H9 (cell line): ENCODE results near the gene SHH. TPM values are rescaled to one million over a fixed set of nuclear protein-coding genes. Genes with fewer than 3 reads are reported as not detected.
A peak's percentile ranks its signal among the peaks of the same experiment; 100 is the strongest.

Source experiments
- DNase-seq: peaks from one replicate; pipeline ENCODE4 v3.0.0-alpha.2; 2017
- H2AFZ ChIP-seq: one replicate; pipeline ENCODE4 v1.6.1; 2013; ENCODE audit warnings: mild to moderate bottlenecking, low read length, control low read depth, moderate library complexity
- H2AK5ac ChIP-seq: 2 replicates; pipeline ENCODE4 v1.6.1; 2013; ENCODE audit warnings: low read length, control low read depth, mixed read lengths; ENCODE audit not compliant: insufficient read length
- H2BK120ac ChIP-seq: one replicate; pipeline ENCODE4 v1.6.1; 2013; ENCODE audit warnings: low read depth, mild to moderate bottlenecking, low read length, control low read depth, inconsistent platforms; ENCODE audit not compliant: poor library complexity, severe bottlenecking
- H2BK12ac ChIP-seq: 2 replicates; pipeline ENCODE4 v1.6.1; 2013; ENCODE audit warnings: low read length, control low read depth, mixed read lengths, low read depth; ENCODE audit not compliant: insufficient read length
- H2BK15ac ChIP-seq: 2 replicates; pipeline ENCODE4 v1.6.1; 2013; ENCODE audit warnings: low read depth, low read length, control low read depth
- H2BK20ac ChIP-seq: one replicate; pipeline ENCODE4 v1.6.1; 2013; ENCODE audit warnings: low read depth, mild to moderate bottlenecking, low read length, control low read depth, inconsistent platforms; ENCODE audit not compliant: poor library complexity, severe bottlenecking
- H2BK5ac ChIP-seq: 2 replicates; pipeline ENCODE4 v1.6.1; 2013; ENCODE audit warnings: low read length, control low read depth, mixed read lengths; ENCODE audit not compliant: insufficient read length
- H3K14ac ChIP-seq: 2 replicates; pipeline ENCODE4 v1.6.1; 2013; ENCODE audit warnings: low read length, control low read depth; ENCODE audit not compliant: insufficient read depth
- H3K18ac ChIP-seq: 2 replicates; pipeline ENCODE4 v1.6.1; 2013; ENCODE audit warnings: low read depth, mild to moderate bottlenecking, mixed read lengths, low read length, control low read depth; ENCODE audit not compliant: insufficient read length
- H3K23ac ChIP-seq: 2 replicates; pipeline ENCODE4 v1.6.1; 2013; ENCODE audit warnings: low read length, control low read depth, mixed read lengths, low read depth; ENCODE audit not compliant: insufficient read length
- H3K23me2 ChIP-seq: 2 replicates; pipeline ENCODE4 v1.6.1; 2013; ENCODE audit warnings: low read depth, mild to moderate bottlenecking, mixed read lengths, low read length, control low read depth; ENCODE audit not compliant: insufficient read length, poor library complexity, severe bottlenecking
- H3K27ac ChIP-seq: 2 replicates; pipeline ENCODE4 v1.5.1; 2013; ENCODE audit warnings: low read length, control low read depth, mixed read lengths, low read depth; ENCODE audit not compliant: insufficient read length
- H3K27me3 ChIP-seq: 2 replicates; pipeline ENCODE4 v1.6.1; 2013; ENCODE audit warnings: low read length, control low read depth, inconsistent platforms; ENCODE audit not compliant: insufficient read depth
- H3K4ac ChIP-seq: 2 replicates; pipeline ENCODE4 v1.6.1; 2013; ENCODE audit warnings: low read depth, mild to moderate bottlenecking, control low read depth, inconsistent platforms, low read length, moderate library complexity
- H3K4me1 ChIP-seq: 2 replicates; pipeline ENCODE4 v1.6.1; 2013; ENCODE audit warnings: low read length, control low read depth, inconsistent platforms; ENCODE audit not compliant: insufficient read depth
- H3K4me2 ChIP-seq: 2 replicates; pipeline ENCODE4 v1.6.1; 2013; ENCODE audit warnings: low read length, control low read depth, mixed read lengths; ENCODE audit not compliant: insufficient read length, insufficient read depth
- H3K56ac ChIP-seq: 2 replicates; pipeline ENCODE4 v1.6.1; 2013; ENCODE audit warnings: low read depth, mild to moderate bottlenecking, mixed read lengths, low read length, control low read depth; ENCODE audit not compliant: insufficient read length
- H3K79me1 ChIP-seq: 2 replicates; pipeline ENCODE4 v1.6.1; 2013; ENCODE audit warnings: low read depth, mild to moderate bottlenecking, moderate library complexity, low read length, control low read depth, inconsistent platforms; ENCODE audit not compliant: insufficient read depth, poor library complexity, severe bottlenecking
- H3K79me2 ChIP-seq: 2 replicates; pipeline ENCODE4 v1.6.1; 2013; ENCODE audit warnings: low read length, control low read depth, inconsistent platforms; ENCODE audit not compliant: insufficient read depth
- H3K9ac ChIP-seq: 2 replicates; pipeline ENCODE4 v1.6.1; 2013; ENCODE audit warnings: low read length, control low read depth, mixed read lengths; ENCODE audit not compliant: insufficient read length; ENCODE audit errors: extremely low read depth
- H3K9me3 ChIP-seq: one replicate; pipeline ENCODE4 v1.6.1; 2013; ENCODE audit warnings: low read depth, low read length, inconsistent platforms; ENCODE audit not compliant: control insufficient read depth
- H3T11ph ChIP-seq: one replicate; pipeline ENCODE4 v1.6.1; 2013; ENCODE audit warnings: mild to moderate bottlenecking, low read length, control low read depth, inconsistent platforms
- H4K20me1 ChIP-seq: one replicate; pipeline ENCODE4 v1.6.1; 2013; ENCODE audit not compliant: control insufficient read depth, insufficient read length, insufficient read depth
- H4K5ac ChIP-seq: 2 replicates; pipeline ENCODE4 v1.6.1; 2013; ENCODE audit warnings: low read depth, mild to moderate bottlenecking, mixed read lengths, low read length, control low read depth; ENCODE audit not compliant: insufficient read length
- H4K8ac ChIP-seq: replicated peaks from 2 replicates; pipeline ENCODE4 v1.6.1; 2013; ENCODE audit warnings: low read length, control low read depth, mixed read lengths, low read depth; ENCODE audit not compliant: insufficient read length
- H4K91ac ChIP-seq: 2 replicates; pipeline ENCODE4 v1.6.1; 2013; ENCODE audit warnings: low read depth, mild to moderate bottlenecking, moderate library complexity, mixed read lengths, low read length, control low read depth; ENCODE audit not compliant: insufficient read length
- H3K27ac Mint-ChIP-seq, 3 experiments: 2 replicates in 2 of 3; 3 replicates in 1 of 3; pipeline ENCODE4 v1.8.0; 2020 to 2021; ENCODE audit warnings: mixed read lengths in 3 of 3, mild to moderate bottlenecking in 1 of 3, moderate library complexity in 1 of 3
- H3K27me3 Mint-ChIP-seq: 2 replicates; pipeline ENCODE4 v1.8.0; 2021; ENCODE audit warnings: low read depth, mild to moderate bottlenecking, moderate library complexity, mixed read lengths
- H3K36me3 Mint-ChIP-seq, 3 experiments: 2 replicates in 2 of 3; 3 replicates in 1 of 3; pipeline ENCODE4 v1.8.0; 2020 to 2021; ENCODE audit warnings: low read depth in 3 of 3, mixed read lengths in 3 of 3; ENCODE audit not compliant: insufficient read depth in 1 of 3
- H3K4me1 Mint-ChIP-seq, 2 experiments: 2 replicates each; pipeline ENCODE4 v1.8.0; 2020; ENCODE audit warnings: mixed read lengths in 2 of 2
- H3K4me3 Mint-ChIP-seq, 2 experiments: 2 replicates in 1 of 2; 3 replicates in 1 of 2; pipeline ENCODE4 v1.8.0; 2020 to 2021; ENCODE audit warnings: mild to moderate bottlenecking in 2 of 2, mixed read lengths in 2 of 2, moderate library complexity in 1 of 2
- H3K9me3 Mint-ChIP-seq, 2 experiments: 2 replicates in 1 of 2; 3 replicates in 1 of 2; pipeline ENCODE4 v1.8.0; 2020; ENCODE audit warnings: mild to moderate bottlenecking in 2 of 2, mixed read lengths in 2 of 2, moderate library complexity in 1 of 2
- WGBS: extraction: QIAGEN DNeasy Blood & Tissue Kit; methylation state at CpG from one replicate; pipeline ENCODE4 v1.1.7; 2013; ENCODE audit warnings: missing lambda C conversion rate, low lambda C conversion rate, mixed read lengths; ENCODE audit not compliant: insufficient read length; ENCODE audit errors: extremely low coverage; 5-methylcytosine and 5-hydroxymethylcytosine counted together
- total RNA-seq: library from RNA; stranded (reverse); gene quantifications from 2 replicates; pipeline ENCODE4 v1.2.1, GENCODE V29; 2021
- TF ChIP-seq, protein P1 (sequence below): fragments of 200-600 bp; sonication (generic); conservative IDR thresholded peaks from 3 replicates; pipeline ENCODE4 v1.8.0; 2021; ENCODE audit warnings: antibody characterized with exemption, mild to moderate bottlenecking

The SHH gene
- total RNA-seq, 1 experiment from 2014 or later, result 0.07 TPM

DNA sequence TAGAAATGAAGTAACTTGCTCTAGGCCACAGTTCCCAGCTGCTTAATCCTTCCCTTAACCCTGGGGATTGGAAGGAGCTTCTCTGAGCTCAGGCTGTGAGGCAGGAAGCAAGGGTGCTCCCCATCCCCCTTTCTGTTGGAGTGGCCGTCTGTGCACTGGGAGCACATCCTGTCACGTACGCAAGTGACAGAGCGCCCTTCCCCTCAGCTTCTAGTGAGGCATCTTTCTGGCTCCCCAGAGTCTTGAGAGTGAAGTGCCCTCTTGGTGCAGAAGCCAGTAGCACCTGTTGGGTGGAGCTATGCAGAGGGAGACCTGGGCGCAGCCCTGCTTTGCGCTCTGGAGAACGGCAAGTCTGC lies 47.8 kb downstream of the SHH start:
- H2BK20ac ChIP-seq, result no peak overlapping the region
- H2BK15ac ChIP-seq, result no peak overlapping the region
- no peak overlapping the region for H2BK12ac ChIP-seq
- WGBS, result no CpG with 5 or more reads among the region's 7 CpGs
- H3K4me1 ChIP-seq, result no peaks in the 10 kb centered on the region
- H2BK5ac ChIP-seq, result no peak overlapping the region
- H3K56ac ChIP-seq, result no peak overlapping the region
- no peak overlapping the region for H2AFZ ChIP-seq
- DNase-seq, result no peak
- Mint-ChIP-seq H3K9me3 (no peaks in the 10 kb centered on the region), H3K27me3 (no peaks in the 10 kb centered on the region), H3K27ac (peak overlapping the region in 2 of 3 experiments; percentile 81 to 84; a peak in 2 of 7 replicates), H3K4me1 (peaks cover 31 to 39% of the 10 kb centered on the region in 2 experiments), H3K36me3 (peaks cover 15 to 44% (median 40%) of the 10 kb centered on the region in 3 experiments; a peak in 6 of 7 replicates), H3K4me3 (no peak overlapping the region)
- H3K27ac ChIP-seq, result no peak overlapping the region
- H3K23ac ChIP-seq, result no peak overlapping the region
- H3K9me3 ChIP-seq, result no peaks in the 10 kb centered on the region
- no peak overlapping the region for H3K4me2 ChIP-seq
- H3K18ac ChIP-seq, result no peak overlapping the region
- no peak overlapping the region for H4K5ac ChIP-seq
- H3K23me2 ChIP-seq, result no peaks in the 10 kb centered on the region
- H3K79me2 ChIP-seq, result peaks cover 4% of the 10 kb centered on the region; the same call in 1 of the 2 replicates
- H3K14ac ChIP-seq, result no peak overlapping the region
- no peak overlapping the region for H4K91ac ChIP-seq
- no peak overlapping the region for H3K4ac ChIP-seq
- no peaks in the 10 kb centered on the region for H3K79me1 ChIP-seq
- TF ChIP-seq, protein P1, sequence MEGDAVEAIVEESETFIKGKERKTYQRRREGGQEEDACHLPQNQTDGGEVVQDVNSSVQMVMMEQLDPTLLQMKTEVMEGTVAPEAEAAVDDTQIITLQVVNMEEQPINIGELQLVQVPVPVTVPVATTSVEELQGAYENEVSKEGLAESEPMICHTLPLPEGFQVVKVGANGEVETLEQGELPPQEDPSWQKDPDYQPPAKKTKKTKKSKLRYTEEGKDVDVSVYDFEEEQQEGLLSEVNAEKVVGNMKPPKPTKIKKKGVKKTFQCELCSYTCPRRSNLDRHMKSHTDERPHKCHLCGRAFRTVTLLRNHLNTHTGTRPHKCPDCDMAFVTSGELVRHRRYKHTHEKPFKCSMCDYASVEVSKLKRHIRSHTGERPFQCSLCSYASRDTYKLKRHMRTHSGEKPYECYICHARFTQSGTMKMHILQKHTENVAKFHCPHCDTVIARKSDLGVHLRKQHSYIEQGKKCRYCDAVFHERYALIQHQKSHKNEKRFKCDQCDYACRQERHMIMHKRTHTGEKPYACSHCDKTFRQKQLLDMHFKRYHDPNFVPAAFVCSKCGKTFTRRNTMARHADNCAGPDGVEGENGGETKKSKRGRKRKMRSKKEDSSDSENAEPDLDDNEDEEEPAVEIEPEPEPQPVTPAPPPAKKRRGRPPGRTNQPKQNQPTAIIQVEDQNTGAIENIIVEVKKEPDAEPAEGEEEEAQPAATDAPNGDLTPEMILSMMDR, result no peak
- H3T11ph ChIP-seq, result no peak overlapping the region
- no peak overlapping the region for H3K9ac ChIP-seq
- no peak overlapping the region for H2AK5ac ChIP-seq
- H4K20me1 ChIP-seq, result no peaks in the 10 kb centered on the region
- H4K8ac ChIP-seq, result no peak overlapping the region
- H2BK120ac ChIP-seq, result no peak overlapping the region
- H3K27me3 ChIP-seq, result no peaks in the 10 kb centered on the region
